A673 (cell line): ENCODE results near the gene OST4.

ENCODE experiments used
- EZH2 ChIP-seq: fragments of 200-600 bp; sonication (generic); IDR thresholded peaks from 2 replicates; pipeline ENCODE4 v1.6.1; 2017; ENCODE audit warnings: borderline replicate concordance, low read depth, mild to moderate bottlenecking, mixed read lengths, antibody characterized with exemption, low read length; ENCODE audit not compliant: poor library complexity, severe bottlenecking
- TF ChIP-seq, protein P1 (sequence below): fragments of 300-800, 200-600 bp; sonication (generic); conservative IDR thresholded peaks from 2 replicates; pipeline ENCODE4 v1.5.1; 2017; ENCODE audit warnings: low read depth, mild to moderate bottlenecking, antibody characterized with exemption, low read length, moderate library complexity, mixed read lengths

DNA sequence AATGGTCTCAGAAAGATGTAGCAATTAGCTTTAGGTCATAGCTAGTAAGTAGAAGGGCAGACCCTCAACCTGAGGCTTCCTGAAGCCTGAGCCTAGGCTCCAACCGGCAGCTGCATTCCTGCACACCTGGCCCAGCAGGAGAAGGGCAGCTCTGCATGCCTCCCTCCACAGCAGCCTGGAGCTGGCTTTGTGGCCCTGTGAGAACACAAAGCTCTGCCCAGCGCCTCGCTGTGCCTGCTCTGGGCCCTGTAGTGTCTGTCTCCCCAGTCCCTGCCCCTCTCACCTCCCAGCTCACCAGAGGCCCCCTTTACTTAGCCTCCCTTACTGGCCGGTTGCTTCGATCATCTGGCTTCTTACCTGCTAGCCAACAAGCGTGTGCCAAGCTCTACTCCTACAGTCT is 32.0 kb downstream of the OST4 start:
- TF ChIP-seq, protein P1, sequence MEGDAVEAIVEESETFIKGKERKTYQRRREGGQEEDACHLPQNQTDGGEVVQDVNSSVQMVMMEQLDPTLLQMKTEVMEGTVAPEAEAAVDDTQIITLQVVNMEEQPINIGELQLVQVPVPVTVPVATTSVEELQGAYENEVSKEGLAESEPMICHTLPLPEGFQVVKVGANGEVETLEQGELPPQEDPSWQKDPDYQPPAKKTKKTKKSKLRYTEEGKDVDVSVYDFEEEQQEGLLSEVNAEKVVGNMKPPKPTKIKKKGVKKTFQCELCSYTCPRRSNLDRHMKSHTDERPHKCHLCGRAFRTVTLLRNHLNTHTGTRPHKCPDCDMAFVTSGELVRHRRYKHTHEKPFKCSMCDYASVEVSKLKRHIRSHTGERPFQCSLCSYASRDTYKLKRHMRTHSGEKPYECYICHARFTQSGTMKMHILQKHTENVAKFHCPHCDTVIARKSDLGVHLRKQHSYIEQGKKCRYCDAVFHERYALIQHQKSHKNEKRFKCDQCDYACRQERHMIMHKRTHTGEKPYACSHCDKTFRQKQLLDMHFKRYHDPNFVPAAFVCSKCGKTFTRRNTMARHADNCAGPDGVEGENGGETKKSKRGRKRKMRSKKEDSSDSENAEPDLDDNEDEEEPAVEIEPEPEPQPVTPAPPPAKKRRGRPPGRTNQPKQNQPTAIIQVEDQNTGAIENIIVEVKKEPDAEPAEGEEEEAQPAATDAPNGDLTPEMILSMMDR = no peak
- TF ChIP-seq EZH2 = no peak
